Peyer's patch (tissue), 4 donors: ENCODE data around the gene HLCS.

ENCODE experiments used
- CTCF ChIP-seq, 6 experiments: fragments of 450-650 bp in 4 of 6; fragments of 200-600 bp in 2 of 6; sonication (generic) in 1 of 6; IDR thresholded peaks; one replicate each; pipeline ENCODE4 v1.5.1; 2017 to 2019; ENCODE audit warnings: antibody characterized with exemption in 6 of 6, mild to moderate bottlenecking in 3 of 6, moderate library complexity in 1 of 6
- POLR2A ChIP-seq, 2 donors: fragments of 450-650 bp; IDR thresholded peaks; one replicate each; pipeline ENCODE4 v1.5.1; 2017; ENCODE audit warnings: antibody characterized with exemption in 2 of 2, mild to moderate bottlenecking in 2 of 2, moderate library complexity in 2 of 2

GRCh38 chr21:36888466-36888865 is 78.0 kb downstream of the HLCS start:
- no peak for TF ChIP-seq CTCF (IDR thresholded peaks at IDR 0.05)
- TF ChIP-seq POLR2A (IDR thresholded peaks at IDR 0.05), result no peak
